Measurements from ENCODE around the gene C1orf56.
A peak's percentile ranks its signal among the peaks of the same experiment; 100 is the strongest.

C1orf56 gene

GRCh38 chr1:151026460-151026859 is 21.1 kb upstream of the C1orf56 start:
- no peak for DNase-seq

GRCh38 chr1:151032164-151032563 is 15.4 kb upstream of the C1orf56 start:
- DNase-seq, result no peak

- no peak for DNase-seq
Measured at GRCh38 chr1:151035167-151035566, 12.4 kb upstream of the C1orf56 start.

- DNase-seq, result no peak
Measured at GRCh38 chr1:151036356-151036755, 11.2 kb upstream of the C1orf56 start, which contains the start of gene BNIPL. Gene BNIPL (plus strand): TSS chr1:151036586. CDS start chr1:151036726, 140 bp downstream.

- no peak for DNase-seq
Measured at GRCh38 chr1:151037032-151037431, 10.5 kb upstream of the C1orf56 start.

- no peak for DNase-seq
Measured at GRCh38 chr1:151039521-151039920, 8.0 kb upstream of the C1orf56 start.

GRCh38 chr1:151043163-151043562 is 4.4 kb upstream of the C1orf56 start:
- DNase-seq, result no peak

GRCh38 chr1:151047925-151048644 is 534 bp downstream of the C1orf56 start:
- peak; percentile 52 for DNase-seq

GRCh38 chr1:151048645-151049032 is 1.1 kb downstream of the C1orf56 start:
- DNase-seq, result no peak

- DNase-seq, result no peak
Measured at GRCh38 chr1:151049458-151049857, 1.9 kb downstream of the C1orf56 start.

- no peak for DNase-seq
Measured at GRCh38 chr1:151050051-151050688, 2.6 kb downstream of the C1orf56 start.

GRCh38 chr1:151051356-151052009 is 3.9 kb downstream of the C1orf56 start:
- no peak for DNase-seq

- DNase-seq, result no peak
Measured at GRCh38 chr1:151054971-151055547, 7.5 kb downstream of the C1orf56 start.

GRCh38 chr1:151055581-151055980 is 8.0 kb downstream of the C1orf56 start:
- no peak for DNase-seq

GRCh38 chr1:151056149-151056548 is 8.6 kb downstream of the C1orf56 start:
- no peak for DNase-seq

GRCh38 chr1:151058692-151059091 is 11.1 kb downstream of the C1orf56 start:
- DNase-seq, result no peak

GRCh38 chr1:151059109-151060006 is 11.8 kb downstream of the C1orf56 start, which contains the start of gene CDC42SE1:
Gene CDC42SE1 (minus strand): TSS chr1:151059622. CDS start chr1:151055730, 3,892 bp downstream.
- DNase-seq, result peak; percentile 82

- no peak for DNase-seq
Measured at GRCh38 chr1:151060007-151060656, 12.6 kb downstream of the C1orf56 start, which contains the start of gene MLLT11. Gene MLLT11 (plus strand): TSS chr1:151060397. CDS start chr1:151067225, 6,828 bp downstream.

GRCh38 chr1:151060657-151061421 is 13.3 kb downstream of the C1orf56 start:
- DNase-seq, result no peak

- DNase-seq, result no peak
Measured at GRCh38 chr1:151061704-151062103, 14.2 kb downstream of the C1orf56 start.
